HL-60 (cell line): ENCODE results near the gene NFILZ.

Experiments used
- CTCF ChIP-seq: IDR thresholded peaks from one replicate; pipeline ENCODE4 v1.5.1; 2011; ENCODE audit warnings: low read length, control low read depth, inconsistent platforms; ENCODE audit not compliant: insufficient read depth
- GABPA ChIP-seq: IDR thresholded peaks from 2 replicates; pipeline ENCODE4 v1.6.1; 2012; ENCODE audit warnings: low read depth
- POLR2AphosphoS5 ChIP-seq: IDR thresholded peaks from 2 replicates; pipeline ENCODE4 v1.6.1; 2012; ENCODE audit warnings: low read depth
- SPI1 ChIP-seq: IDR thresholded peaks from 2 replicates; pipeline ENCODE4 v1.6.1; 2012; ENCODE audit warnings: low read depth, mild to moderate bottlenecking, borderline replicate concordance

- TF ChIP-seq CTCF (no peak), POLR2AphosphoS5 (no peak), GABPA (no peak), SPI1 (no peak)
Measured at GRCh38 chr19:8605514-8605913, 24.9 kb upstream of the NFILZ start.
